Measurements from ENCODE around the gene RNF10. TPM values are rescaled to one million over a fixed set of nuclear protein-coding genes. Genes with fewer than 3 reads are reported as not detected.

The RNF10 gene
- total RNA-seq, 2 experiments from 2014 or later, result 205 to 216 TPM

GRCh38 chr12:120618954-120619615 lies 84.9 kb downstream of the RNF10 start:
- POLR2A ChIA-PET, result interaction anchor here (0.6 kb wide), 1 partner anchor 348 kb away, joined by 3 read pairs; no protein-coding TSS in a partner anchor
- Mint-ChIP-seq H3K27ac (no peak overlapping the region), H3K4me1 (no peaks in the 10 kb centered on the region), H3K27me3 (peaks cover 25% of the 10 kb centered on the region), H3K36me3 (no peaks in the 10 kb centered on the region), H3K4me3 (no peak overlapping the region), H3K9me3 (no peaks in the 10 kb centered on the region)
- DNase-seq (no peak), ATAC-seq (ENCODE audit: low read depth) (no peak)

GRCh38 chr12:120620624-120621023 lies 86.5 kb downstream of the RNF10 start:
- Mint-ChIP-seq H3K36me3 (no peaks in the 10 kb centered on the region), H3K27me3 (peaks cover 25% of the 10 kb centered on the region), H3K9me3 (no peaks in the 10 kb centered on the region), H3K4me3 (no peak overlapping the region), H3K27ac (no peak overlapping the region), H3K4me1 (no peaks in the 10 kb centered on the region)
- no peak for ATAC-seq (ENCODE audit: low read depth)
- POLR2A ChIA-PET, result interaction anchor here (0.5 kb wide), 1 partner anchor 197 kb away, joined by 4 read pairs; no protein-coding TSS in a partner anchor
- no peak for DNase-seq

DNA sequence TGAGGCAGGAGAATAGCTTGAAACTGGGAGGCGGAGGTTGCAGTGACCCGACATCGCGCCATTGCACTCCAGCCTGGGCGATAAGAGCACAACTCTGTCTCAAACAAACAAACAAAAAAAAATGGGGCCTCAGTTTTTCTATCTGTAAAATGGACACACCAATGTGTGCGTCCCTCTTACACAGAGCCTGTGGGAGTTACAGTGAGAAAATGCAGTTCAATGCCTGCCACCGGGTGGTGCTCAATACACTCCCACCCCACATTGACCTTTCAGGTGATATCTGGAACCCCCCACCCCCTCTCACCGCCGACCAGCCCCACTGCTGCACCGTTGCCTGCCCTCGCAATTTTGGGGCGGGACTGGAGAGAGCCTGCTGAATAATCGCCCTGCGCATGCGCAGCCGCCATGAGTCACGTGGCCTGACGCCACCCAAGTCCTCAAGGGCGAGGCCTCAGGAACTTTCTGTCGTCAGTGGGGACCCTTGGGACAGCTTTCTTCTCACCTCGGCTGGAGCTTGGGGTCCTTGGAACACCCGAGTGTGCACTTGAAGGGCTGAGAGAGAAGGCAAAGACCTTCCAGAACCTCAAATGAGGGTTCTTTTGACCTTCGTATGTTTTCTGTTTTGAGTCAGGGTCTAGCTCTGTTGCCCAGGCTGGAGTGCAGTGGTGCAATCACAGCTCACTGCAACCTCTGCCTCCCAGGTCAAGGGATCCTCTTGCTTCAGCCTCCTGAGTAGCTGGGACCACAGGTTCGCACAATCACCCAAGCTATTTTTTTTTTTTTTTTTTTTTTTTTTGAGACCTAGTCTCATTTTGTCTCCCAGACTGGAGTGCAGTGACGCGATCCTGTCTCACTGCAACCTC lies 91.6 kb downstream of the RNF10 start:
- H3K27me3 Mint-ChIP-seq, result peaks cover 15% of the 10 kb centered on the region
- H3K4me3 Mint-ChIP-seq, result no peak overlapping the region
- POLR2A ChIA-PET, result interaction anchor here (0.9 kb wide), 1 partner anchor 52 kb away, joined by 6 read pairs; no protein-coding TSS in a partner anchor
- H3K9me3 Mint-ChIP-seq, result no peaks in the 10 kb centered on the region
- H3K27ac Mint-ChIP-seq, result no peak overlapping the region
- H3K4me1 Mint-ChIP-seq, result no peaks in the 10 kb centered on the region
- ATAC-seq (ENCODE audit: low read depth) (no peak), DNase-seq (no peak)
- H3K36me3 Mint-ChIP-seq, result no peaks in the 10 kb centered on the region

Other genes with a start within 250 kb of the RNF10 start
- 1,000 to 10,000 TPM; 4,069 to 4,265 TPM for gene RNU4-2, start 242.5 kb upstream of the RNF10 start, total RNA-seq
- gene RNU4-1, start 241.1 kb upstream of the RNF10 start, total RNA-seq, result 1,000 to 10,000 TPM; 1,307 to 1,401 TPM
- 1 to 10 TPM; 1.7 to 2.6 TPM for gene SIRT4, start 232.0 kb upstream of the RNF10 start, total RNA-seq
- not detected for gene PLA2G1B, start 206.6 kb upstream of the RNF10 start, total RNA-seq
- gene MSI1, start 165.2 kb upstream of the RNF10 start, total RNA-seq, result not detected
- gene COX6A1, start 96.2 kb upstream of the RNF10 start, total RNA-seq, result 100 to 1,000 TPM; 248 to 276 TPM
- gene TRIAP1, start 88.0 kb upstream of the RNF10 start, total RNA-seq, result 10 to 100 TPM; 23.8 to 24.0 TPM
- 10 to 100 TPM; 26.4 to 31.3 TPM for gene GATC, start 87.9 kb upstream of the RNF10 start, total RNA-seq
- gene SRSF9, start 64.6 kb upstream of the RNF10 start, total RNA-seq, result 100 to 1,000 TPM; 164 to 166 TPM
- gene DYNLL1, start 38.2 kb upstream of the RNF10 start, total RNA-seq, result 100 to 1,000 TPM; 146 to 153 TPM
- gene COQ5, start 5.2 kb upstream of the RNF10 start, total RNA-seq, result 10 to 100 TPM; 24.6 to 25.2 TPM
- gene POP5, start 47.0 kb downstream of the RNF10 start, total RNA-seq, result 10 to 100 TPM; 59.4 to 62.3 TPM
- 1 to 10 TPM; 1.4 to 1.7 TPM for gene CABP1, start 106.3 kb downstream of the RNF10 start, total RNA-seq
- 10 to 100 TPM; 64.5 to 76.1 TPM for gene MLEC, start 152.8 kb downstream of the RNF10 start, total RNA-seq
- gene UNC119B, start 176.1 kb downstream of the RNF10 start, total RNA-seq, result 10 to 100 TPM; 19.5 to 23.7 TPM
- 10 to 100 TPM; 17.1 to 22.0 TPM for gene ACADS, start 191.5 kb downstream of the RNF10 start, total RNA-seq

All from activated naive CD8-positive, alpha-beta T cell treated with anti-CD3 and anti-CD28 coated beads, Interleukin-2, amount 10 ng/mL, durations not matched to agents 7 days and 5 days (primary cell).